Retinal pigment epithelial cell (primary cell): ENCODE results near the gene NDEL1.
"Not testable (repeated sequence)": the region's sequence is repeated elsewhere in the genome, so short reads cannot be mapped to it uniquely, and the experiment has no call there.

ENCODE experiments used
- DNase-seq: peaks from one replicate; pipeline ENCODE4 v3.0.0-alpha.2; 2010; ENCODE audit warnings: low read depth
- H3K4me3 ChIP-seq: 2 replicates; pipeline ENCODE4 v1.5.1; 2011; ENCODE audit warnings: mild to moderate bottlenecking, low read length, control low read depth, moderate library complexity
- CTCF ChIP-seq: conservative IDR thresholded peaks from 2 replicates; pipeline ENCODE4 v1.5.1; 2011; ENCODE audit warnings: low read depth, low read length, control low read depth, inconsistent platforms

Gene NDEL1

GRCh38 chr17:8393470-8394231 lies 42.0 kb upstream of the NDEL1 start:
- H3K4me3 ChIP-seq = no peak overlapping the region
- no peak for TF ChIP-seq CTCF
- DNase-seq = no peak

- not testable (repeated sequence) for DNase-seq, H3K4me3 ChIP-seq
These were observed 41.2 kb upstream of the NDEL1 start for GRCh38 chr17:8394497-8394896.

- no peak for TF ChIP-seq CTCF
- DNase-seq = no peak
- H3K4me3 ChIP-seq = no peak within 1 kb of the TSS
These were observed 38.0 kb upstream of the NDEL1 start, which contains the start of gene RNF222 for GRCh38 chr17:8397636-8398035. TSS of gene RNF222 (minus strand) at chr17:8397827. CDS start at chr17:8393461, 4,366 bp downstream.

GRCh38 chr17:8398980-8399379 lies 36.7 kb upstream of the NDEL1 start:
- TF ChIP-seq CTCF = no peak
- no peak overlapping the region for H3K4me3 ChIP-seq
- DNase-seq = no peak

GRCh38 chr17:8401107-8401506 lies 34.6 kb upstream of the NDEL1 start:
- TF ChIP-seq CTCF = no peak
- no peak overlapping the region for H3K4me3 ChIP-seq
- no peak for DNase-seq

- no peak overlapping the region for H3K4me3 ChIP-seq
- no peak for DNase-seq
- TF ChIP-seq CTCF = no peak
These were observed 32.7 kb upstream of the NDEL1 start for GRCh38 chr17:8402921-8403536.

- no peak overlapping the region for H3K4me3 ChIP-seq
- TF ChIP-seq CTCF = no peak
- no peak for DNase-seq
These were observed 30.1 kb upstream of the NDEL1 start for GRCh38 chr17:8405499-8406016.
